GM13977 (cell line): ENCODE measurements around the gene MRGPRD.

ENCODE experiments used
- DNase-seq: peaks from one replicate; pipeline ENCODE4 v3.0.0; 2012; ENCODE audit warnings: low spot score
- in situ Hi-C: fragments of 300-500 bp; cut with MboI; formaldehyde crosslinking; loops from one replicate; pipeline ENCODE4 v1.12.0; 2022; ENCODE audit warnings: low sequenced_read_pairs, low pct_unique_long_range_greater_than_20kb, mixed read lengths, inconsistent platforms; ENCODE audit not compliant: unreplicated experiment
- TF ChIP-seq, protein P1 (sequence below): IDR thresholded peaks from 2 replicates; pipeline ENCODE4 v1.5.1; 2012; ENCODE audit warnings: mild to moderate bottlenecking, control low read depth; ENCODE audit not compliant: insufficient read depth; ENCODE audit errors: extremely low read depth, missing control alignments

The MRGPRD gene

DNA sequence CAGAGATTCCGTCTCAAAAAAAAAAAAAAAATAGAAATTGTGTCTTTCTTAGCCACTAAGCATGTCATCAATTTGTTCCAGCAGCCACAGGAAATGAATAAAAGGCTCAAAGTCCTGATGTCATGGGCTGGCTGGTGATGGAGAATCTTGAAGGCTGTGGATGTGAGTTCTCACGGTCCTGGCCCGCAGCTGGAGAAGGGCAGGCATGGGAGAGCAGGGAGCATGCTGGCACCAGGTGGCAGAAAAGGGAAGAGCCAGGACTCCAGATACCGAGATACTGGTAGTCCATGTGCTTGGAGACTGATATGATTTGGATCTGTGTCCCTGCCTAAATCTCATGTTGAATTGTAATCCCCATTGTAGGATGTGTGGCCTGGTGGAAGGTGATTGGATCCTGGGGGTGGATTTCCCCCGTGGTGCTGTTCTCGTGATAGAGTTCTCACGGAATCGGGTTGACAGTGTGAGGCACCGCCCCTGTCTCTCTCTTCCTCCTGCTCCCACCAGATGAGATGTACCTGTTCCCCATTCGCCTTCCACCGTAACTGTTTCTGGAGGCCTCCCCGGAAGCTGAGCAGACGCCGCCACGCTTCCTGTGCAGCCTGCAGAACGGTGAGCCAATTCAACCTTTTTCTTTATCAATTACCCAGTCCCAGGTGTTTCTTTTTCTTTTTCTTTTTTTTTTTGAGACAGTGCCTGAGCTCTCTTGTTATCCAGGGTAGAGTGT lies 18.1 kb downstream of the MRGPRD start:
- DNase-seq = no peak
- in situ Hi-C loops = no loop called here
- TF ChIP-seq, protein P1, sequence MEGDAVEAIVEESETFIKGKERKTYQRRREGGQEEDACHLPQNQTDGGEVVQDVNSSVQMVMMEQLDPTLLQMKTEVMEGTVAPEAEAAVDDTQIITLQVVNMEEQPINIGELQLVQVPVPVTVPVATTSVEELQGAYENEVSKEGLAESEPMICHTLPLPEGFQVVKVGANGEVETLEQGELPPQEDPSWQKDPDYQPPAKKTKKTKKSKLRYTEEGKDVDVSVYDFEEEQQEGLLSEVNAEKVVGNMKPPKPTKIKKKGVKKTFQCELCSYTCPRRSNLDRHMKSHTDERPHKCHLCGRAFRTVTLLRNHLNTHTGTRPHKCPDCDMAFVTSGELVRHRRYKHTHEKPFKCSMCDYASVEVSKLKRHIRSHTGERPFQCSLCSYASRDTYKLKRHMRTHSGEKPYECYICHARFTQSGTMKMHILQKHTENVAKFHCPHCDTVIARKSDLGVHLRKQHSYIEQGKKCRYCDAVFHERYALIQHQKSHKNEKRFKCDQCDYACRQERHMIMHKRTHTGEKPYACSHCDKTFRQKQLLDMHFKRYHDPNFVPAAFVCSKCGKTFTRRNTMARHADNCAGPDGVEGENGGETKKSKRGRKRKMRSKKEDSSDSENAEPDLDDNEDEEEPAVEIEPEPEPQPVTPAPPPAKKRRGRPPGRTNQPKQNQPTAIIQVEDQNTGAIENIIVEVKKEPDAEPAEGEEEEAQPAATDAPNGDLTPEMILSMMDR = no peak

DNA sequence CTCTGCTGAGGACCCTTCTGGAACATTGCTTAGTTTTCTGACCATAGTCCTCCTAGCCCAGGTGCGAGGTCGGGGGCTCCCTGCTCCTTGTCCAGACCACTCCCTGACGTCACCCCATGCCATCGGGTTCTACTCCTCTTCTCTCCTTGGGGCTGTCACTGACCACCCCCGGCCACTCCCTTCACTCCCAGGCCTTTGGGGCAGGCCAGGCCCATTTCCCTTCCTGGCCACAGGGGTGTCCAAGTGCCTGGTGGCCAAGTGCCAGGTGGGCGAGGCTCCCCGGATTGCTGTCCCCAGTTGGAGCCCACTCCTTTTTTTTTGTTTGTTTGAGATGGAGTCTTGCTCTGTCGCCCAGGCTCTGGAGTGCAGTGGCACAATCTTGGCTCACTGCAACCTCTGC lies 19.5 kb downstream of the MRGPRD start:
- TF ChIP-seq, protein P1 = no peak
- in situ Hi-C loops = no loop called here
- DNase-seq = no peak

DNA sequence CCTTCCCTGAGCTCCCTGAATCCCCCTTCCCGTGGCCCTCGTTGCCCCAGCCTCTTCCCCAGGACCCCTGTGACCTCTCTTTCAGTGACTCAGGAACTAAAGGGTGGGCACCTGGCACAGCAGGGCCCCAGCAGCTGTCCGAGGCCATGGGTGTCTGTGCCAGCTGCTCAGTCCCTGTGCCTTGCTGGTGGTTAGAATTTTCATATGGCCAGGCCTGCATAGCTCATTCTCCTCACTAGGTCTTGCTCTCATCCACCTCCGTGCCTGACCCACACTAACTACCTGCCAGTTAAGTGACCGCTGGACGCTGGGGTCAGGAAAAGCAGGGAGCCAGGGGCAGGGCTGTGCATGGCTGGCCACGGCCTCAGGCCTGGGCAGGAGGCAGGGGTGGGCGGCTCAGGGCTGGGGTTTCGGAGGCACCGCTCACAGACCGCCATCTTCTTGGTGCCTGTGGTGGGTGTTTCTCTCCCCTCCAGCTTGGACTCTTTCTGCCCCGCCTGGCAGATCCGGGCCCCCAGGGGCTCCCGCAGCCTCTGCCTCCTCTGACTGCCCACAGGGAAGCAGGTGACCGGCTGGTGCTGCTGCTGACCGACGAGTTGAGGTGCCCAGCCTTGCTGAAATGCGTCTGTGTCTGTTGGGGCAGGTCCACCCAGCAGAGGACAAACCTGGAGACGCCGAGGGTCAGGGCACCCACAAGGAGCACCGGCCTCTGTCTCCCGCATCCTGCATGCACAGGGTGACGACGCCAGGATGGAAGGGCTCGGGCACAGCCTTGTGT lies 20.3 kb downstream of the MRGPRD start:
- TF ChIP-seq, protein P1 = no peak
- no peak for DNase-seq
- in situ Hi-C loops = no loop called here

DNA sequence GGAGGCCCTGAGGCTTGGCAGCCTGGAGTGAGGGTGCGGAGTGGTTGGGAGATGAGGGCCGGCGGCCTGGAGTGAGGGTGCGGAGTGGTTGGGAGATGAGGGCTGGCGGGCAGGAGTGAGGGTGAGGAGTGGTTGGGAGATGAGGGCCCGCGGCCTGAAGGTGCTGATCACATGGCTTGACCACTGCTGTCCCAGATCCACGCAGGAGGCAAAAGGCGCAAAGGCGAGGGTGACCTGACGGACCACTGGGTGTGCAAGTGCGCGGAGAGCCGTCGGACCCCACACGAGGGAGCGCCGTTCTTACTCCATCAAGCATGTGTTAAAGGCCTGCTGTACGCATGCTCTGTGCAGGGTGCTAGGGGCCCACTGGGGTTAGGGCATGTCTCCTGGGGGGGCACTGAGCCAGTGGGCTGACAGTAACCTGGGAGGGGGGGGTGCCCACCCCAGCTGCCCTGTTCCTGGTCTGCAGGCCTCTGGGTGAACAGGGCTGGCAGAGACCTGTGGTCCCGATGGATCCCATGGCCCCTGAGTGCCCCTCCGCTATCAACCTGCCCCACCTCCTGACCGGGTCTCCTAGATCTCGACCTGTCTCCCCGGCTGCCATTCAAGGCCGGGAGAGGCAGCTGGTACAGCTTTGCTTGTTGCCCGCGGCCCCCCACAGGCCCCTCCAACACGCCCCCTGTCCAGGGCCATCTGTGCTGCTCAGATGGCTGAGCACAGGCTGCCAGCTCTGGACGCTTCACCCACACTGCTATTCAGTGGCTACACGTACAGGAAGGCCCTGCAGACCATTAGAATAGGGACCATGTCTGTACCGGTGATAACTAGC lies 21.1 kb downstream of the MRGPRD start:
- DNase-seq = no peak
- in situ Hi-C loops = no loop called here
- TF ChIP-seq, protein P1 = no peak

DNA sequence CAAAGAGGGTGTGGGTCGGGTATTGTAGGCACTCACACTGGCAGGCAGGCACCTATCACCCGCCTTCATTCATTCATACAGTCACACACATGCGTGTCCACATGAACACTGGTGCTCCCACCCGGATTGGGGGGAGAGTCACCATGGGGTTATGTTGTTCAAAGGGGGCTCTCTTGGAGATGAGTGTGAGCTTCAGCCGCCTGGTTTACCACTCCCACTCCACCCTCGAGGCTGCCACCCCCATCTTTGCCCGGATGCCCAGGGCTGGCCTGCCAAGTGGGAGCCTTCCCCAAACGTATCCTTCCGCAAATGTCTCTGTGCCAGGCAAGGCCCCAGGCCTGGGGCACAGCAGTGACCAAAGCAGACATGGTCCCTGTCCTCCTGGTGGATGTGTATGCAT lies 22.6 kb downstream of the MRGPRD start:
- TF ChIP-seq, protein P1 = no peak
- no peak for DNase-seq
- in situ Hi-C loops = no loop called here

DNA sequence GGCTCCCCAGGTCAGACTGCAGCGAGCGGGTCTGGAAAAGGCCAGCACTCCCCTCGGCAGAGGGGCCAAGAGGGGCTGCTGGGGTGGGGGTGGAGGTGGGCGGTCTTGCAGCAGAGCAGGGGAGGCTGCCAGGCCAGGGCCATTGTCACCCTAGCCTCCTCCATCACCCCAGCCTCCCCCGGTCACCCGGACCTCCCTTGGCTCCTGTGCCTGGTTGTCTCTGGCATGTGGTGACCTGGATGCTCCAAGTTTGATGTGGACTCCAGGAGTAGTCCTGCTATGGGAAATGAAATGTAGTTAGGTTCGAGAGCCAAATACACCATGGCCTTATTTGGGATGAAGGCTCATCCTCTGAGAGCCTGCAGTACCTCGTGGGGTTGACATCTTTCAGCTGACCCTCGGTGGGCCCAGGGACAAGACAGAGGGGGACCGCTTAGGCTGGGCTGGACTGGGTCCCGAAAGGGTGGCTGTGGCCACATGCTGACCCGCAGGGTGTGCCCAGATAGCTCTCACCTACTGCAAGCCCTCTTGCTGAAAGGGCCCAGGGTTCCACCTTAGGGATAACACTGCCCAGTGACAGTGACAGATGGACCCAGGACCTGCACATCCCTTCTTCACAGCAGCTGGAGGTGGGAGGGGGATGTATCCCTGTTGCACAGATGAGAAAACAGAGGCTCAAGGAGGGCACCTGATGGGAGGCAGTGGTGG lies 24.1 kb downstream of the MRGPRD start:
- in situ Hi-C loops = no loop called here
- DNase-seq = no peak
- TF ChIP-seq, protein P1 = no peak
